Uterus (tissue), 4 donors: Measurements from ENCODE around the gene DDX41. TPM values are rescaled to one million over a fixed set of nuclear protein-coding genes. Genes with fewer than 3 reads are reported as not detected.

Source experiments
- DNase-seq, 2 donors: peaks; one replicate each; pipeline ENCODE4 v3.0.0-alpha.2; 2019 to 2020
- H3K27ac ChIP-seq, 2 donors: fragments of 200-600 bp; sonication (generic); 1 replicate in 1 of 2; 2 replicates in 1 of 2; pipeline ENCODE4 v1.5.1; 2016 to 2018
- H3K27me3 ChIP-seq, 2 donors: fragments of 200-600 bp; sonication (generic); one replicate each; pipeline ENCODE4 v1.5.1; 2018 to 2019; ENCODE audit warnings: control low read depth in 1 of 2
- H3K36me3 ChIP-seq, 2 donors: fragments of 200-600 bp; sonication (generic); one replicate each; pipeline ENCODE4 v1.5.1; 2019; ENCODE audit warnings: control low read depth in 1 of 2
- H3K4me1 ChIP-seq, 2 donors: fragments of 200-600 bp; sonication (generic); one replicate each; pipeline ENCODE4 v1.5.1; 2018 to 2019; ENCODE audit warnings: control low read depth in 1 of 2
- H3K4me3 ChIP-seq, 2 donors: fragments of 200-600 bp; sonication (generic); 1 replicate in 1 of 2; 2 replicates in 1 of 2; pipeline ENCODE4 v1.5.1; 2018 to 2019; ENCODE audit warnings: mild to moderate bottlenecking in 1 of 2
- H3K9me3 ChIP-seq, 2 donors: fragments of 200-600 bp; sonication (generic); one replicate each; pipeline ENCODE4 v1.5.1; 2019; ENCODE audit warnings: control low read depth in 1 of 2
- CTCF ChIP-seq, 4 experiments: fragments of 200-600 bp in 2 of 4; fragments of 450-650 bp in 2 of 4; sonication (generic) in 2 of 4; IDR thresholded peaks; one replicate each; pipeline ENCODE4 v1.5.1; 2016 to 2019; ENCODE audit warnings: antibody characterized with exemption in 4 of 4, mild to moderate bottlenecking in 2 of 4, moderate library complexity in 1 of 4
- POLR2A ChIP-seq, 2 donors: fragments of 450-650 bp; IDR thresholded peaks; one replicate each; pipeline ENCODE4 v1.6.1; 2016; ENCODE audit warnings: antibody characterized with exemption in 2 of 2, mild to moderate bottlenecking in 1 of 2, moderate library complexity in 1 of 2
- intact Hi-C: fragments of 100-400 bp; cut with DNase I; formaldehyde crosslinking; loops from one replicate; pipeline ENCODE4 v1.15.1; 2023; ENCODE audit warnings: low total_unique reads
- total RNA-seq, 4 donors: library from RNA; depleted of rRNA in 3 of 4; stranded (reverse); fragments of >200 nt in 3 of 4; gene quantifications; one replicate each; pipeline versions ENCODE4 v1.1.0 to v1.2.4, GENCODE V29; 2014 to 2023
- donor health status: DM: yes; HTN: yes; CAD: no.

Gene DDX41
- total RNA-seq, 4 donors from 2014 or later: 61.0 to 146 (median 95.6) TPM

DNA sequence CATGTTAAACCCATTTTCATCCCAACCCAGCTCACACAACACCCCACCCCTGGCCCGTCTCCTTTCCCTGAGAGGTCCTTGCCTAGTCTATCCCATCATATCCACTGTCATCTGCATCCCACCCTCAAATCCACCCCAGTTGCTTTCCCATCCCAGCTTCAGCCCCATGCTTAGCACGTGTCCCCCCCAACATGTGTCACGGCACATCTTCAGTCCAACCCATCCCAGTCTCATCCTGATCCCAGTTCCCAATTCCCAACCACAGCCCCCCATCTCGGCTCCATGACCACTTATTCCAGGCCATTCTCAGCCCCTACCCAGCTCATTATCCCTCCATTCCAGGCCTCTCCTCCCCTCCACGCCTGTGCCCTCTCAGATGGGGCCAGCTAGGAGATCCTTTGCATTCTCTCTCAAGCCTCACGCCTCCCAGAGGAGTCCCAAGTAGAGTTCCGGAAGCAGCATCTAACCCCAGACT is 42.7 kb downstream of the DDX41 start:
- Histone ChIP-seq H3K4me3 (peak overlapping the region in 1 of 2 donors; percentile 90), H3K9me3 (no peaks in the 10 kb centered on the region), H3K4me1 (peaks cover 0 to 30% of the 10 kb centered on the region in 2 donors), H3K27ac (peak overlapping the region; percentile 82 to 86), H3K36me3 (no peaks in the 10 kb centered on the region), H3K27me3 (no peaks in the 10 kb centered on the region)
- intact Hi-C loops: no loop called here
- TF ChIP-seq POLR2A (IDR thresholded peaks at IDR 0.05) (no peak), CTCF (IDR thresholded peaks at IDR 0.05) (no peak)
- DNase-seq: peak in 1 of 2 donors; percentile 25

DNA sequence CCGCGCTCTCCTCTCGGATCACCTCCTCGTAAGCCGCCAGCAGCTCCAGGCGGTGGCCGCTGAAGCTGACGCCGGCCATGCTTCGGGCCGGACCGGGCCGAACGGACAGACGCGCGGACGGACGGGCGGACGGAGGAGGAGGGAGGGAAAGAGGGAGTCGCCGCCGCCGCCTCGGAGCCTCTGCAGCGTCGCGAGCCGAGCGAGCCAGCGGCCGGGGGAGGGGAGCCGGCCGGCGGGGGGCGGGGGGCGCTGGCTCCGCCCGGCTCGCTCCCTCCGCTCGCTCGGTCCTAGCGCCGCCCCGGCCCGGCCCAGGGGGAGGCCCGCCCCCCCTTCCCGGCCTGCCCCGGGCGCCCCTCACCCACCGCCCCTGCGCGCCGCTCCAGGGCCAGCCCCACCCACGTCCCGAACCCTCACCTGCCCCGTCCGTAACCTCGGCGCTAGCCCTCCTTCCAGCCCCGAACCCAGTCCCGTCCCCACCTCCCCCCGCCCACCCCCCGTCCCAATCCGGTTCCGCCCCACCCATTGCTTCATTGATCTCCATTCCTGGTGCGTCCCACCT is 43.2 kb downstream of the DDX41 start, which contains the start of gene DBN1:
Gene DBN1, minus strand, starts transcription at position 192 of the 559 bp plus-strand sequence. Its CDS starts 113 bp downstream, at position 79.
- no peaks in the 10 kb centered on the region for H3K27me3 ChIP-seq
- TF ChIP-seq CTCF (IDR thresholded peaks at IDR 0.05) (no peak), POLR2A (IDR thresholded peaks at IDR 0.05) (peak in 1 of 2 donors; percentile 40)
- H3K4me1 ChIP-seq: peaks cover 0 to 25% of the 10 kb centered on the region in 2 donors
- intact Hi-C loops: no loop called here
- H3K4me3 ChIP-seq: peak within 1 kb of the TSS; percentile 54 to 90
- no peaks in the 10 kb centered on the region for H3K36me3 ChIP-seq
- H3K27ac ChIP-seq: peak within 1 kb of the TSS; percentile 82 to 86
- peak in 1 of 2 donors; percentile 65 for DNase-seq
- H3K9me3 ChIP-seq: no peaks in the 10 kb centered on the region

DNA sequence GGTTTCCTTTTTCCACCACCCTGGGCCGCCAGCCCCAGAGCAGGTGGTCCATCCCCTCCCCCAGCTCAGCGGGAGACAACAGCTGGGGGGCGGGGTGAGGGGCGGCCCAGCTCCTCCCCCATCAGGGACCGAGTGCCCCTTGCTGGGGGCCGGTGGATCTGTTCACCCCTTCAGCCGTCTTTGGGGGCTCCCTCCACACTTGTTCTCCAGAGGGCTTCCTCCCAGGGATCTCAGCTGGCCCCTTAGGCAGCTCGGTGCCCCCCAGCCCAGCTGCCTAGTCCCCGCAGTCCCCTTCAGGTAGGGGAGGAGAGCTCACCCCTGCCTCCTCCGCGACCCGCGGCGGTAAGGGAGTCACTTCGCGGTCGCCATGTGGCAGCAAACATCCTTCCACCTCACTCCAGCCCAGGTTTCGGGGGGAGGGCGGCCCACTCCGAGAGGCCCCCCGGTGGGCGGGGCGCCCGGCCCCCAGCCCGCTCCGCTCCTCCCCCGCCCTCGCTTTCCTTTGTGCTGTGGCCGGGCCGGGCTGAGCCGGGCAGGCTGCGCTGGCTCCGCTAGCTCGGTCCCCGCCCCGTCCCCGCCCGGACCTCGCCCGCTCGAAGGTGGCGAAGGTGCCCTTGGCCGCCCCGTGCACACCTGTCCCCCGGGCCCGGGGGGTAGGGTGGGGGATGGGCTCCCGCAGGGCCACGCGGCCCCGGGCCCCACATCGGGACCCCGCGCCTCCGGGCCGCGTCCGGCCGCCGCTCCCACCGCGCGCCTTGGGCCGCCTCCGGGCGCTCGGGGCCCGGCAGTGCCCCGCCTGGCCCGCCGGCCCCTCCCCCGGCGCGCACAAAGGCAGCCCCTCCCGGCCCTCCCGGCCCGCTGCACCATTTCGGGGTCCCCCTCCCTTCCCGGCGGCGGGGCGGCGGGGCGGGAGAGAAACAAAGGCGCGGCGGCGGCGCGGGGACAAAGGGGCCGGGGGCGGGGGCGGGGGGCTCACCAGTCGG is 44.0 kb downstream of the DDX41 start:
- Histone ChIP-seq H3K4me1 (peaks cover 0 to 20% of the 10 kb centered on the region in 2 donors), H3K9me3 (no peaks in the 10 kb centered on the region), H3K27me3 (no peaks in the 10 kb centered on the region), H3K4me3 (peak overlapping the region; percentile 54 to 90), H3K27ac (peak overlapping the region; percentile 82 to 86), H3K36me3 (no peaks in the 10 kb centered on the region)
- peak in 1 of 2 donors; percentile 18 for TF ChIP-seq POLR2A (IDR thresholded peaks at IDR 0.05)
- TF ChIP-seq CTCF (IDR thresholded peaks at IDR 0.05): no peak
- DNase-seq: peak in 1 of 2 donors; percentile 58
- intact Hi-C loops: no loop called here

DNA sequence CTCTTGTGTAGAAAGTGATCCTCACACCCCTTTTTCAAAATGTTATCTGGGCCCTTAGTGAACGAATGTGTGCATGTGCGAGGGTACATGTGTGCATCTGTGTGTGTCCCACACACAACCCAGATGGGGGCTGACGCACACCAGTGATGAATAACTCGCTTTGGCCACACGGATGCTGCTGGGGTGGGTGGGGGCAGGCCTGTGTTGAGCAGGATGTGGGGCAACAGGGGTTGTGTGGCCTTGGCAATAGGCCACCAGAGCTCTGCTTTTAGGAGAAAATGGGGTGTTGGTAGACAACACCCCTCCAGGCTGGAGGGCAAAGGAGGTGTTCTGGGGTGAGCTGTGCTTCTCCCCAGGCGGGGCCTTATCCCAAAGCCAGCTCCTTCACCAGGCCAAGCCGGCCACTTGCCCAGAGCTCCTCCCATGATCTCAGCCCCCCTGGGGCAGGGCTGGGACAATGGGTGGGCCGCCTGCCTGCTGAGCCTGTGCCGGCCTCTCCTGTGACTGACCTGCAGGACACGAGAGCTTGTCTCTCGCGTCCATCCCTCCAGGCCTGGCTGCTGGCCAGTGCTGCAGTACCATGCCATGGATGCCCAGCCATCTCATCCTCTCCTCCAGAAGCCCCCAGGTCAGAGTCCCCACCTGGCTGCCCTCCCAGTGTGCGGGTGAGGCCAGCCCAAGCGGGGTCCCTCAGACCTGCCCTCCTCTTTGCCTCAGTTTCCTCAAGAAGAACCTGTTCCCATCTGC is 45.0 kb downstream of the DDX41 start:
- Histone ChIP-seq H3K4me3 (peak overlapping the region; percentile 54 to 90), H3K9me3 (no peaks in the 10 kb centered on the region), H3K4me1 (peaks cover 0 to 17% of the 10 kb centered on the region in 2 donors), H3K27me3 (no peaks in the 10 kb centered on the region), H3K27ac (peak overlapping the region; percentile 82 to 86), H3K36me3 (no peaks in the 10 kb centered on the region)
- DNase-seq: peak in 1 of 2 donors; percentile 56
- no peak for TF ChIP-seq CTCF (IDR thresholded peaks at IDR 0.05)
- no peak for TF ChIP-seq POLR2A (IDR thresholded peaks at IDR 0.05)
- intact Hi-C loops: no loop called here
